Measurements from ENCODE around the gene LYPLAL1. TPM values are rescaled to one million over a fixed set of nuclear protein-coding genes. Genes with fewer than 3 reads are reported as not detected.
A peak's percentile ranks its signal among the peaks of the same experiment; 100 is the strongest.

Gene LYPLAL1
- total RNA-seq, 1 experiment from 2014 or later = 20.7 TPM

GRCh38 chr1:219226196-219226595, 52.5 kb downstream of the LYPLAL1 start (continued):
- TF ChIP-seq CREM (CRISPR knock-in tag; IDR thresholded peaks at IDR 0.05) (no peak), NR3C1 (CRISPR knock-in tag; conservative IDR thresholded peaks at IDR 0.05; ENCODE audit: low read depth) (no peak)

- H3K9me3 Mint-ChIP-seq = no peaks in the 10 kb centered on the region
- TF ChIP-seq GABPB1 (CRISPR knock-in tag; IDR thresholded peaks at IDR 0.05) = 0 out of 2 replicates have a peak, but pooled peaks have one; percentile 22
- TF ChIP-seq SMAD4 (CRISPR knock-in tag; IDR thresholded peaks at IDR 0.05) = no peak
- H3K4me3 Mint-ChIP-seq = no peak overlapping the region
- no peak for ATAC-seq
- DNase-seq (ENCODE audit: low spot score) = no peak
- H3K36me3 Mint-ChIP-seq = no peaks in the 10 kb centered on the region
- no peak overlapping the region for H3K27ac Mint-ChIP-seq
- no peaks in the 10 kb centered on the region for H3K4me1 Mint-ChIP-seq
- no peaks in the 10 kb centered on the region for H3K27me3 Mint-ChIP-seq (ENCODE audit: low read depth)
- CTCF ChIA-PET = no interaction called here
- POLR2A ChIA-PET = no interaction called here
Observed at GRCh38 chr1:219227360-219228057, 53.8 kb downstream of the LYPLAL1 start.

GRCh38 chr1:219228058-219228419, 54.4 kb downstream of the LYPLAL1 start:
- no peak overlapping the region for H3K27ac Mint-ChIP-seq
- ChIA-PET POLR2A (no interaction called here), CTCF (no interaction called here)
- no peak overlapping the region for H3K4me3 Mint-ChIP-seq
- no peaks in the 10 kb centered on the region for H3K27me3 Mint-ChIP-seq (ENCODE audit: low read depth)
- H3K9me3 Mint-ChIP-seq = no peaks in the 10 kb centered on the region
- DNase-seq (ENCODE audit: low spot score) (no peak), ATAC-seq (no peak)
- H3K36me3 Mint-ChIP-seq = no peaks in the 10 kb centered on the region
- no peaks in the 10 kb centered on the region for H3K4me1 Mint-ChIP-seq
- TF ChIP-seq HMGA2 (CRISPR knock-in tag; IDR thresholded peaks at IDR 0.05) (no peak), NFYB (CRISPR knock-in tag; conservative IDR thresholded peaks at IDR 0.05; ENCODE audit: low read depth) (peak; percentile 45), ZNF512 (CRISPR knock-in tag; IDR thresholded peaks at IDR 0.05; ENCODE audit: borderline replicate concordance) (no peak), CREB1 (CRISPR knock-in tag; IDR thresholded peaks at IDR 0.05) (no peak), TP53 (CRISPR knock-in tag; IDR thresholded peaks at IDR 0.05) (no peak), GRHL2 (CRISPR knock-in tag; IDR thresholded peaks at IDR 0.05; ENCODE audit: insufficient replicate concordance, severe bottlenecking) (no peak), ZNF425 (CRISPR knock-in tag; conservative IDR thresholded peaks at IDR 0.05) (no peak), E2F5 (CRISPR knock-in tag; IDR thresholded peaks at IDR 0.05) (no peak), USF2 (CRISPR knock-in tag; IDR thresholded peaks at IDR 0.05) (peak; percentile 74), ATF6 (CRISPR knock-in tag; IDR thresholded peaks at IDR 0.05) (no peak), CREM (CRISPR knock-in tag; IDR thresholded peaks at IDR 0.05) (no peak), USF1 (CRISPR knock-in tag; IDR thresholded peaks at IDR 0.05) (peak; percentile 66; the same call in 1 of the 2 replicates), ZSCAN18 (CRISPR knock-in tag; IDR thresholded peaks at IDR 0.05) (no peak), TEAD1 (CRISPR knock-in tag; IDR thresholded peaks at IDR 0.05) (no peak), TCF7 (CRISPR knock-in tag; IDR thresholded peaks at IDR 0.05; ENCODE audit: low read depth) (no peak), PREB (CRISPR knock-in tag; IDR thresholded peaks at IDR 0.05; ENCODE audit: borderline replicate concordance) (no peak), CBFB (CRISPR knock-in tag; IDR thresholded peaks at IDR 0.05; ENCODE audit: low read depth) (no peak), SMAD3 (CRISPR knock-in tag; IDR thresholded peaks at IDR 0.05; ENCODE audit: borderline replicate concordance) (no peak), RORB (CRISPR knock-in tag; IDR thresholded peaks at IDR 0.05) (no peak)

All from WTC11 (cell line).